Tibial nerve (tissue), 4 donors: Measurements from ENCODE around the gene PARP4.

Experiments used
- CTCF ChIP-seq, 5 experiments: fragments of 200-600 bp in 3 of 5; fragments of 450-650 bp in 2 of 5; sonication (generic) in 3 of 5; IDR thresholded peaks; one replicate each; pipeline ENCODE4 v1.5.1; 2016 to 2019; ENCODE audit warnings: antibody characterized with exemption in 5 of 5, mild to moderate bottlenecking in 3 of 5, moderate library complexity in 2 of 5
- EP300 ChIP-seq, 2 donors: sonication (generic); formaldehyde crosslinking; IDR thresholded peaks; one replicate each; pipeline ENCODE4 v1.6.1; 2017; ENCODE audit warnings: antibody characterized with exemption in 2 of 2, mild to moderate bottlenecking in 1 of 2
- POLR2A ChIP-seq, 2 donors: fragments of 450-650 bp; IDR thresholded peaks; one replicate each; pipeline ENCODE4 v1.6.1; 2017; ENCODE audit warnings: antibody characterized with exemption in 2 of 2, mild to moderate bottlenecking in 2 of 2, moderate library complexity in 2 of 2

GRCh38 chr13:24458736-24459135 lies 53.8 kb downstream of the PARP4 start:
- TF ChIP-seq CTCF (IDR thresholded peaks at IDR 0.05): no peak
- TF ChIP-seq POLR2A (IDR thresholded peaks at IDR 0.05): no peak
- TF ChIP-seq EP300 (IDR thresholded peaks at IDR 0.05): no peak
